PC-3 (cell line): Measurements from ENCODE around the gene ACADSB. TPM values are rescaled to one million over a fixed set of nuclear protein-coding genes. Genes with fewer than 3 reads are reported as not detected.

Source experiments
- ATAC-seq: fragments of 200-7000 bp; cut with Tn5 transposase; 2 replicates; pipeline ENCODE4 v1.9.1; 2020; ENCODE audit warnings: mild to moderate bottlenecking, moderate library complexity
- BruUV-seq: library from RNA; stranded (reverse); fragments of 400-500 nt; replicated peaks from 2 replicates; lab custom pipeline; 2021; lab: Mats Ljungman, UMichigan
- CTCF ChIA-PET: fragments of 300-600 bp; sonication (Branson Sonifier 250); formaldehyde crosslinking; loops from one replicate; lab custom pipeline; 2022; ENCODE audit warnings: antibody characterized with exemption; lab: Charles Lee
- POLR2A ChIA-PET: fragments of 300-600 bp; sonication (Branson Sonifier 250); formaldehyde crosslinking; loops from one replicate; lab custom pipeline; 2022; ENCODE audit warnings: antibody characterized with exemption; ENCODE audit not compliant: unreplicated experiment; lab: Charles Lee
- DNase-seq: peaks from one replicate; pipeline ENCODE4 v3.0.0-alpha.2; 2015
- H2AFZ ChIP-seq: fragments of 300-600 bp; sonication (generic); 2 replicates; pipeline ENCODE4 v1.6.0; 2016; ENCODE audit warnings: antibody characterized with exemption, low read length
- H3F3A ChIP-seq: fragments of 300-600 bp; sonication (generic); one replicate; pipeline ENCODE4 v1.6.0; 2017; ENCODE audit warnings: antibody characterized with exemption, low read length, control low read depth, mild to moderate bottlenecking; ENCODE audit not compliant: unreplicated experiment
- H3K27ac ChIP-seq: fragments of 300-600 bp; sonication (generic); 2 replicates; pipeline ENCODE4 v1.5.1; 2016; ENCODE audit warnings: mild to moderate bottlenecking, low read length
- H3K27me3 ChIP-seq: fragments of 300-600 bp; sonication (generic); 2 replicates; pipeline ENCODE4 v1.6.1; 2016; ENCODE audit warnings: low read length, mixed read lengths
- H3K36me3 ChIP-seq: fragments of 300-600 bp; sonication (generic); 2 replicates; pipeline ENCODE4 v1.6.1; 2016; ENCODE audit warnings: low read depth, mixed run types, low read length, mixed read lengths
- H3K4me1 ChIP-seq: fragments of 300-600 bp; sonication (generic); 2 replicates; pipeline ENCODE4 v1.5.1; 2016; ENCODE audit warnings: low read length; ENCODE audit not compliant: insufficient read depth
- H3K4me2 ChIP-seq: fragments of 300-600 bp; sonication (generic); 2 replicates; pipeline ENCODE4 v1.6.0; 2016; ENCODE audit warnings: low read length
- H3K4me3 ChIP-seq: fragments of 300-600 bp; sonication (generic); 2 replicates; pipeline ENCODE4 v1.5.1; 2016; ENCODE audit warnings: mild to moderate bottlenecking, low read length, mixed read lengths
- H3K79me2 ChIP-seq: fragments of 300-600 bp; sonication (generic); 2 replicates; pipeline ENCODE4 v1.6.1; 2017; ENCODE audit warnings: low read length, mixed read lengths
- H3K9ac ChIP-seq: fragments of 300-600 bp; sonication (generic); 2 replicates; pipeline ENCODE4 v1.6.0; 2016; ENCODE audit warnings: mild to moderate bottlenecking, low read length
- H3K9me2 ChIP-seq: fragments of 300-600 bp; sonication (generic); replicated peaks from 2 replicates; pipeline ENCODE4 v1.6.1; 2016; ENCODE audit warnings: mixed run types, low read length, mixed read lengths
- H3K9me3 ChIP-seq: fragments of 300-600 bp; sonication (generic); 2 replicates; pipeline ENCODE4 v1.6.1; 2016; ENCODE audit warnings: low read length, mixed read lengths
- H4K20me1 ChIP-seq: fragments of 300-600 bp; sonication (generic); 2 replicates; pipeline ENCODE4 v1.6.1; 2016; ENCODE audit warnings: low read length, mixed read lengths
- EZH2 ChIP-seq: fragments of 300-600 bp; sonication (generic); IDR thresholded peaks from one replicate; pipeline ENCODE4 v1.6.1; 2017; ENCODE audit warnings: antibody characterized with exemption, mild to moderate bottlenecking, low read length; ENCODE audit not compliant: unreplicated experiment
- EZH2phosphoT487 ChIP-seq: fragments of 300-600 bp; sonication (generic); IDR thresholded peaks from 2 replicates; pipeline ENCODE4 v1.6.1; 2018; ENCODE audit warnings: mild to moderate bottlenecking, antibody characterized with exemption, low read length, borderline replicate concordance
- intact Hi-C: fragments of 100-400 bp; cut with micrococcal nuclease; formaldehyde crosslinking; loops from 2 replicates; pipeline ENCODE4 v1.9.0; 2023
- total RNA-seq: library from RNA; depleted of rRNA; stranded (reverse); fragments of >200 nt; gene quantifications from 2 replicates; pipeline ENCODE4 v1.2.3, GENCODE V29; 2014
- TF ChIP-seq, protein P1 (sequence below): fragments of 300-600 bp; sonication (generic); conservative IDR thresholded peaks from 2 replicates; pipeline ENCODE4 v1.5.1; 2017; ENCODE audit warnings: antibody characterized with exemption, low read depth, mild to moderate bottlenecking, low read length

Gene ACADSB
- total RNA-seq, 1 experiment from 2014 or later: 3.2 TPM

DNA sequence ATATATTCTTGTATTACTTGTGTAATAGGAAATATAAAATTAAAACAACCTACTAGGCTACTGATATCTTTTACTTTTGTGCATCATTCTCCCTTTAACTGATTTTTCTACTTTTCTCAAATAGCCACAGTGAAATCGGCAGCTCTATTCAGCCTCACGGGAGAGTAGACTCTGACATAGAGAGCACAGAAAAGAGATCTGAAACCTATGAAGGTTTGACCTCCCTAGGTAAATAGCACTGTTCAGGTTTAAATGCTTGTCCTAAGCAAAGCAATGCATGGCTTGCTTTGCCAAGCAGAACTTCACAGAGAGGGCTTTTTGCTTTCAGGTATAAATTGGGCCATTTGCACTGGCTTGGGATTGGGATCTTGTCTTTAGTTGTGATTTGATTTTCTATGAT is 53.1 kb downstream of the ACADSB start:
- H3K9me3 ChIP-seq: no peaks in the 10 kb centered on the region
- no peak overlapping the region for H3K27ac ChIP-seq
- TF ChIP-seq EZH2 (no peak), EZH2phosphoT487 (no peak)
- TF ChIP-seq, protein P1, sequence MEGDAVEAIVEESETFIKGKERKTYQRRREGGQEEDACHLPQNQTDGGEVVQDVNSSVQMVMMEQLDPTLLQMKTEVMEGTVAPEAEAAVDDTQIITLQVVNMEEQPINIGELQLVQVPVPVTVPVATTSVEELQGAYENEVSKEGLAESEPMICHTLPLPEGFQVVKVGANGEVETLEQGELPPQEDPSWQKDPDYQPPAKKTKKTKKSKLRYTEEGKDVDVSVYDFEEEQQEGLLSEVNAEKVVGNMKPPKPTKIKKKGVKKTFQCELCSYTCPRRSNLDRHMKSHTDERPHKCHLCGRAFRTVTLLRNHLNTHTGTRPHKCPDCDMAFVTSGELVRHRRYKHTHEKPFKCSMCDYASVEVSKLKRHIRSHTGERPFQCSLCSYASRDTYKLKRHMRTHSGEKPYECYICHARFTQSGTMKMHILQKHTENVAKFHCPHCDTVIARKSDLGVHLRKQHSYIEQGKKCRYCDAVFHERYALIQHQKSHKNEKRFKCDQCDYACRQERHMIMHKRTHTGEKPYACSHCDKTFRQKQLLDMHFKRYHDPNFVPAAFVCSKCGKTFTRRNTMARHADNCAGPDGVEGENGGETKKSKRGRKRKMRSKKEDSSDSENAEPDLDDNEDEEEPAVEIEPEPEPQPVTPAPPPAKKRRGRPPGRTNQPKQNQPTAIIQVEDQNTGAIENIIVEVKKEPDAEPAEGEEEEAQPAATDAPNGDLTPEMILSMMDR: no peak
- H3K4me1 ChIP-seq: no peaks in the 10 kb centered on the region
- intact Hi-C loops: no loop called here
- peaks cover 15% of the 10 kb centered on the region for H3K27me3 ChIP-seq
- CTCF ChIA-PET: no interaction called here
- H3K79me2 ChIP-seq: no peaks in the 10 kb centered on the region
- H3F3A ChIP-seq: no peaks in the 10 kb centered on the region
- H4K20me1 ChIP-seq: no peaks in the 10 kb centered on the region
- BruUV-seq: no TSS peak
- H3K36me3 ChIP-seq: no peaks in the 10 kb centered on the region
- H3K9me2 ChIP-seq: no peaks in the 10 kb centered on the region
- H2AFZ ChIP-seq: no peak overlapping the region
- no peak for ATAC-seq
- H3K4me2 ChIP-seq: no peak overlapping the region
- no peak overlapping the region for H3K9ac ChIP-seq
- POLR2A ChIA-PET: no interaction called here
- DNase-seq: no peak
- no peak overlapping the region for H3K4me3 ChIP-seq

DNA sequence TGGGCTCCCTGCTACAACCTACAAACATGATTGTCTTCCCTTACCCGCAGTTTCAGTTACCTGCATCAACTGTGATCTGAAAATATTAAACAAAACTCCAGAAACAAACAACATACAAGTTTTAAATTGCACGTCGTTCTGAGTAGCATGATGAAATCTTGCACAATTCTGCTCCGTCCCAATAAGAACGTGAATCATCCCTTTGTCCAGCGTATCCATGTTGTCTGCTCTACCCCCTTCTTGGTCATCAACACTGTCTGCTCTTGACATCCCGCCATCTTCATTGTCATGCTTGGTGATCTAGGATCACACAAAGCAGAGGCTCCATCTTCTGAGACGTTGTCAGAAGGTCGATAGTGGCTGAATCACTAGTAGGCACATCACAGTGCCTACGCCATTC is 53.9 kb downstream of the ACADSB start:
- Histone ChIP-seq H3K4me1 (no peaks in the 10 kb centered on the region), H3K36me3 (no peaks in the 10 kb centered on the region), H3K79me2 (no peaks in the 10 kb centered on the region), H3K9me3 (no peaks in the 10 kb centered on the region), H3K27me3 (peaks cover 15% of the 10 kb centered on the region), H4K20me1 (no peaks in the 10 kb centered on the region), H3K27ac (no peak overlapping the region), H3K4me3 (no peak overlapping the region), H3K9me2 (no peaks in the 10 kb centered on the region), H3K9ac (no peak overlapping the region), H3F3A (no peaks in the 10 kb centered on the region), H2AFZ (no peak overlapping the region), H3K4me2 (no peak overlapping the region)
- ATAC-seq (no peak), DNase-seq (no peak)
- intact Hi-C loops: no loop called here
- no peak for TF ChIP-seq EZH2phosphoT487
- TF ChIP-seq, protein P1: no peak
- no peak for TF ChIP-seq EZH2
- ChIA-PET CTCF (no interaction called here), POLR2A (no interaction called here)
- no TSS peak for BruUV-seq

DNA sequence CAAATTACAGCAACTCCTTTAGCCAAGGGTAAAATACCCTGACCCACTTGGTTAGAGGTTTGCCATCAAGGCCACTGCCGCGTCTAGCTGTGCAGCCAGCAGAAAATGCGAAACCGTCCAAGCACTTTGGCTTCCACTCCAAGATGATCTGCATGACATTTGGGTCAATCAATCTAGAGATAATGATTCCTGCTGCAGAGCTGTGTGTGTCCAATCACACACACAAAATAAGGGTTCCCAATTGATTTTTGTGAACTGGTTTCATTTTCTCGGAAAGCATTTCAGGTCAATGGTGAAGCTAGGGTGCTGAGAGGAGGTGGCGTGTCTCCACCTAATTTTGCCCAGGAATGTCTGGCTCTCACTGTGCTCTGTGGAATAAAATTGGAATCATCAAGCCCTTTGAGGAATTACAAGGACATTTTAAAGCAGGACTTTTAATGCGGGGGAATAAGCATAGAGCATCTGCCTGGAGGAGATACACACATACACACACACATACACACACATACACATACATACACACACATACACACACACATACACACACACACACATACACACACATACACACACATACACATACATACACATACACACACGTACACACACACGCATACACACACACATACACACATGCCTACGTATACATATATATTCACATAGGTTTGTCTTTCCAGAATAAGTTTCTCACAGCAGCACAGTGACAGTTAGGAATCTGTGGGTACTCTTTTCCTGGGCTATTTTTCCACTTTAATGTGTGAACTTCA is 59.5 kb downstream of the ACADSB start:
- no peaks in the 10 kb centered on the region for H3F3A ChIP-seq
- H3K9ac ChIP-seq: no peak overlapping the region
- H3K4me1 ChIP-seq: no peaks in the 10 kb centered on the region
- no peak overlapping the region for H2AFZ ChIP-seq
- H3K79me2 ChIP-seq: no peaks in the 10 kb centered on the region
- H4K20me1 ChIP-seq: no peaks in the 10 kb centered on the region
- H3K4me3 ChIP-seq: no peak overlapping the region
- intact Hi-C loops: no loop called here
- peaks cover 27% of the 10 kb centered on the region for H3K27me3 ChIP-seq
- TF ChIP-seq EZH2 (no peak), EZH2phosphoT487 (no peak)
- TF ChIP-seq, protein P1: no peak
- no peaks in the 10 kb centered on the region for H3K9me2 ChIP-seq
- no peak for DNase-seq
- H3K4me2 ChIP-seq: no peak overlapping the region
- ATAC-seq: no peak
- H3K36me3 ChIP-seq: no peaks in the 10 kb centered on the region
- H3K9me3 ChIP-seq: no peaks in the 10 kb centered on the region
- ChIA-PET POLR2A (no interaction called here), CTCF (no interaction called here)
- no TSS peak for BruUV-seq
- H3K27ac ChIP-seq: no peak overlapping the region
